Islet of Langerhans (tissue), 1 donor: ENCODE results near the gene MOK.

Experiments
- FAIRE-seq: peaks from one replicate; lab custom pipeline; 2011; peaks lifted over from hg19 to GRCh38; lab: Jason Lieb, UNC

MOK gene

GRCh38 chr14:102180248-102180998, 124.5 kb downstream of the MOK start:
- no peak for FAIRE-seq
